HEK293 (cell line): ENCODE results near the gene CD40.

Experiments
- CTCF ChIA-PET: fragments of 350-600 bp; formaldehyde crosslinking; extraction: SDS; loops from one replicate; lab custom pipeline; 2021; ENCODE audit warnings: antibody characterized with exemption; lab: Yijun Ruan, JAX
- POLR2A ChIA-PET: fragments of 300-600 bp; formaldehyde crosslinking; extraction: SDS; loops from one replicate; lab custom pipeline; 2020; ENCODE audit warnings: antibody characterized with exemption, inconsistent platforms; lab: Yijun Ruan, JAX
- H3K27ac ChIP-seq: fragments of 200-500 bp; sonication (Bioruptor generic); 2 replicates; pipeline ENCODE4 v1.5.1; 2014; ENCODE audit warnings: low read depth, low read length, control low read depth, inconsistent platforms; ENCODE audit errors: extremely low read depth
- H3K36me3 ChIP-seq, 2 experiments: fragments of 200-500 bp in 1 of 2; sonication (Bioruptor generic) in 1 of 2; 1 replicate in 1 of 2; 2 replicates in 1 of 2; pipeline ENCODE4 v1.5.1; 2014 to 2017; ENCODE audit warnings: inconsistent platforms in 2 of 2, low read length in 2 of 2; ENCODE audit not compliant: control insufficient read depth in 2 of 2, insufficient read depth in 1 of 2
- H3K4me1 ChIP-seq: fragments of 200-500 bp; sonication (Bioruptor generic); 2 replicates; pipeline ENCODE4 v1.5.1; 2014; ENCODE audit warnings: mild to moderate bottlenecking, low read length, inconsistent platforms; ENCODE audit not compliant: control insufficient read depth, insufficient read depth
- H3K4me3 ChIP-seq: 2 replicates; pipeline ENCODE4 v1.5.1; 2011; ENCODE audit warnings: low read depth, mild to moderate bottlenecking, control low read depth, low read length, moderate library complexity
- H3K9me3 ChIP-seq: fragments of 200-500 bp; sonication (Bioruptor generic); 2 replicates; pipeline ENCODE4 v1.5.1; 2014; ENCODE audit warnings: low read depth, low read length, inconsistent platforms; ENCODE audit not compliant: control insufficient read depth, insufficient read depth
- EGR2 ChIP-seq: fragments of 450-650 bp; formaldehyde crosslinking; IDR thresholded peaks from 2 replicates; pipeline ENCODE4 v1.5.1; 2016; ENCODE audit warnings: low read depth, missing biosample characterization, missing genetic modification characterization
- GLIS1 ChIP-seq: fragments of 450-650 bp; formaldehyde crosslinking; IDR thresholded peaks from 2 replicates; pipeline ENCODE4 v1.5.1; 2016; ENCODE audit warnings: missing biosample characterization, missing genetic modification characterization
- KLF9 ChIP-seq: fragments of 450-650 bp; formaldehyde crosslinking; IDR thresholded peaks from 2 replicates; pipeline ENCODE4 v1.5.1; 2016; ENCODE audit warnings: missing biosample characterization, missing genetic modification characterization, low read depth
- PRDM1 ChIP-seq: fragments of 450-650 bp; formaldehyde crosslinking; IDR thresholded peaks from 2 replicates; pipeline ENCODE4; 2016; ENCODE audit warnings: missing biosample characterization, missing genetic modification characterization
- ZFHX2 ChIP-seq: fragments of 450-650 bp; formaldehyde crosslinking; conservative IDR thresholded peaks from 2 replicates; pipeline ENCODE4 v1.5.1; 2016; ENCODE audit warnings: missing biosample characterization, missing genetic modification characterization
- ZFP41 ChIP-seq: fragments of 450-650 bp; formaldehyde crosslinking; IDR thresholded peaks from 2 replicates; pipeline ENCODE4 v1.5.1; 2016; ENCODE audit warnings: missing biosample characterization, missing genetic modification characterization, borderline replicate concordance
- ZIC2 ChIP-seq: fragments of 450-650 bp; formaldehyde crosslinking; IDR thresholded peaks from 2 replicates; pipeline ENCODE4 v1.5.1; 2016; ENCODE audit warnings: missing biosample characterization, missing genetic modification characterization
- ZNF133 ChIP-seq: fragments of 450-650 bp; formaldehyde crosslinking; IDR thresholded peaks from 2 replicates; pipeline ENCODE4 v1.5.1; 2016; ENCODE audit warnings: missing biosample characterization, missing genetic modification characterization
- ZNF324 ChIP-seq: fragments of 450-650 bp; formaldehyde crosslinking; IDR thresholded peaks from 2 replicates; pipeline ENCODE4 v1.5.1; 2016; ENCODE audit warnings: missing biosample characterization, missing genetic modification characterization
- ZNF366 ChIP-seq: fragments of 450-650 bp; formaldehyde crosslinking; conservative IDR thresholded peaks from 2 replicates; pipeline ENCODE4 v1.5.1; 2016; ENCODE audit warnings: missing biosample characterization, missing genetic modification characterization
- ZNF473 ChIP-seq: fragments of 450-650 bp; formaldehyde crosslinking; IDR thresholded peaks from 2 replicates; pipeline ENCODE4 v1.5.1; 2017; ENCODE audit warnings: missing biosample characterization, missing genetic modification characterization
- ZSCAN30 ChIP-seq: fragments of 450-650 bp; IDR thresholded peaks from 2 replicates; pipeline ENCODE4 v1.5.1; 2018; ENCODE audit warnings: missing biosample characterization, mild to moderate bottlenecking, missing genetic modification characterization, moderate library complexity
- TF ChIP-seq, protein P1 (sequence below): fragments of 450-650 bp; formaldehyde crosslinking; IDR thresholded peaks from 2 replicates; pipeline ENCODE4 v1.5.1; 2017; ENCODE audit warnings: missing biosample characterization, mild to moderate bottlenecking, missing genetic modification characterization, moderate library complexity
- TF ChIP-seq, protein P2 (sequence below): fragments of 450-650 bp; formaldehyde crosslinking; conservative IDR thresholded peaks from 2 replicates; pipeline ENCODE4 v1.5.1; 2016; ENCODE audit warnings: low read depth, missing biosample characterization, missing genetic modification characterization
- TF ChIP-seq, protein P3 (sequence below): fragments of 450-650 bp; formaldehyde crosslinking; IDR thresholded peaks from 2 replicates; pipeline ENCODE4 v1.5.1; 2016; ENCODE audit warnings: missing biosample characterization, missing genetic modification characterization
- TF ChIP-seq, protein P4 (sequence below): fragments of 450-650 bp; formaldehyde crosslinking; IDR thresholded peaks from 2 replicates; pipeline ENCODE4 v1.5.1; 2017; ENCODE audit warnings: missing biosample characterization, missing genetic modification characterization
- TF ChIP-seq, protein P5 (sequence below): fragments of 450-650 bp; IDR thresholded peaks from 2 replicates; pipeline ENCODE4 v1.5.1; 2018; ENCODE audit warnings: missing biosample characterization, missing genetic modification characterization

CD40 gene

DNA sequence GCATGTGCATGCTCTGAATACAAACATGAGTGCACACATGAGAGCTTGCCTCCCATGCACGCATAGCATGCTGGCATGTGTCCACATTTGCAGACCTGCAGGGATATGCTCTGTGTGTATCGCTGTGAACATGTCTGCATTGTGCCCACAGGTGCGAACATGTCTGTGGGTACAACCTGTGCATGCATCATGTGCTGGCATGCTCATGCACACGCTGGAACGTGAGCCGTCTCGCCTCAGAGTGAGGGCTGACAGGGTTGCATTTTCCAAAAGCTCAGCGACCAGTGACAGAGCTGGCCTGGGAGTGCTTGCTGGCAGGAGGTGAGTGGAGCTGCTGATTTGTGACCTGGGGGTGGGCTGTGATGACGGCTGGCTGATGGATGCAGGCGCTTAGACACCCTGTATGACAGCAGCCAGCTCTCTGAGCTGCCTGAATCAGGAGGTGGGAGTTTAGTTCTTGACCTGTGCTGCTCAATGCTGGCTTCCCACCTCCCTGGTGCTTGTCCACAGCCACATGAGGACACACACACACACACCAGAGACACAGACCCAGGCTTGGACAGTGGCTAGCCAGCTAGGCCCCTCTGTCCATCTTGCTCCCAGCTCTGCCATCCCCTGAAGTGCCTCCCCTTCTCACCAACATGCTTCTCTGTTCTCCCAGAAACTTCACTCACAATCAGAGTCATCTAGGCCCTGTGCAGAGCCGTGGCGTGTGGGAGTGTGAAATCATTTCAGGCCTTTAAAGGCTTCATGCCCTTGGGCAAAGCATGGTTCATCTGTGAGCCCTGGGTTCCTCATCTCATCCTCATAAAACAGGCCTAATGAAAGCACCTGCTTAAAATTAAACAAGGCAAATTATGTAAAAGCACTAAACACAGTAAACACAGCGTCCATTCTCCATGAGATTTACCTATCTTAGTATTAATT lies 51.4 kb downstream of the CD40 start:
- H3K4me1 ChIP-seq = no peaks in the 10 kb centered on the region
- H3K27ac ChIP-seq = no peak overlapping the region
- H3K36me3 ChIP-seq = no peaks in the 10 kb centered on the region
- POLR2A ChIA-PET = no interaction called here
- no peaks in the 10 kb centered on the region for H3K9me3 ChIP-seq
- no peak overlapping the region for H3K4me3 ChIP-seq
- CTCF ChIA-PET = interaction anchor here (1.3 kb wide), 1 partner anchor 9 kb away, joined by 4 read pairs; no protein-coding TSS in a partner anchor
- TF ChIP-seq EGR2 = peak; percentile 77
- peak; percentile 31; the same call in 1 of the 2 replicates for TF ChIP-seq ZIC2 (tag by site-specific recombination)
- no peak for TF ChIP-seq ZNF324
- TF ChIP-seq ZFHX2 (tag by site-specific recombination) = peak; percentile 70

DNA sequence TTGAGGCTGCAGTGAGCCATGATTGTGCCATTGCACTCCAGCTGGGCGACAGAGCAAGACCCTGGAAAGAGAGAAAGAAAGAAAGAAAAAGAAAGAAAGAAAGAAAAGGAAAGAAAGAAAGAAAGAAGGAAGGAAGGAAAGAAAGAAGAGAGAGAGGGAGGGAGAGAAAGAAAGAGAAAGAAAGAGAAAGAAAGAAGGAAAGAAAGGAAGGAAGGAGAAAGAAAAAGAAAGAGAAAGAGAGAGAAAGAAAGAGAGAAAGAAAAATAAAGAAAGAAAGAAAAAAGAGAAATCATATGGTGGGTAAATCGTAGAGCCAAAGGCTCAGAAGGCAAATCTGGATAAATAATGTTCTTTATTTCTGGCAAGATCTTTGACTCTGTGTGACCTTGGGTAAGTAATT lies 53.4 kb downstream of the CD40 start:
- POLR2A ChIA-PET = no interaction called here
- Histone ChIP-seq H3K36me3 (no peaks in the 10 kb centered on the region), H3K4me1 (no peaks in the 10 kb centered on the region), H3K4me3 (no peak overlapping the region), H3K9me3 (no peaks in the 10 kb centered on the region)
- CTCF ChIA-PET = interaction anchor here (1.1 to 1.5 kb wide), 3 partner anchors 15 to 178 kb away, joined by 3 to 5 read pairs (median 5); no protein-coding TSS in a partner anchor
- TF ChIP-seq ZNF366 (tag by site-specific recombination) = peak; percentile 96
- TF ChIP-seq PRDM1 = peak; percentile 92
- no peak for TF ChIP-seq ZNF133 (tag by site-specific recombination)
- TF ChIP-seq, all 188 proteins: peak for 2
- H3K27ac ChIP-seq = no peak overlapping the region

DNA sequence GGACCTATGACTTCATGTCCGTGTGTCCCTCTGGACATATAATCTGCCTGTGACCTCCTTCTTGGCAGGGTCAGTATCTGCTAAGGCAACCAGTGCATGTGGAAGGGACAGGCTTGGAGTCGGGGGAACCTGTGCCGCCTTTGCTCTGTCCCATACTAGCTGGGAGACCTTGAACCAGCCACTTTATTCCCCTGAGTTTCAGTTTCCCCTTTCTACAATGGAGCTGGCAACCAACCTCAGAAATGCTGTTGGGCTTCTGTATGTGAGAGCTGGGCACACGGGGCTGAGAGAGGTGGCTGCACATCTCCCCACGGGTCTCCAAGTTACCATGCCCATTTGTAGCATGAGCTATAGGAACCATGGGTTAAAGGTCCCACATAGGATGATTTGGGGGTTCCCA lies 53.8 kb downstream of the CD40 start:
- CTCF ChIA-PET = interaction anchor here (1.0 to 1.5 kb wide), 2 partner anchors 176 to 177 kb away, joined by 4 to 5 read pairs; no protein-coding TSS in a partner anchor
- H3K36me3 ChIP-seq = no peaks in the 10 kb centered on the region
- H3K27ac ChIP-seq = no peak overlapping the region
- POLR2A ChIA-PET = no interaction called here
- no peaks in the 10 kb centered on the region for H3K9me3 ChIP-seq
- H3K4me3 ChIP-seq = no peak overlapping the region
- no peaks in the 10 kb centered on the region for H3K4me1 ChIP-seq
- TF ChIP-seq, protein P1, sequence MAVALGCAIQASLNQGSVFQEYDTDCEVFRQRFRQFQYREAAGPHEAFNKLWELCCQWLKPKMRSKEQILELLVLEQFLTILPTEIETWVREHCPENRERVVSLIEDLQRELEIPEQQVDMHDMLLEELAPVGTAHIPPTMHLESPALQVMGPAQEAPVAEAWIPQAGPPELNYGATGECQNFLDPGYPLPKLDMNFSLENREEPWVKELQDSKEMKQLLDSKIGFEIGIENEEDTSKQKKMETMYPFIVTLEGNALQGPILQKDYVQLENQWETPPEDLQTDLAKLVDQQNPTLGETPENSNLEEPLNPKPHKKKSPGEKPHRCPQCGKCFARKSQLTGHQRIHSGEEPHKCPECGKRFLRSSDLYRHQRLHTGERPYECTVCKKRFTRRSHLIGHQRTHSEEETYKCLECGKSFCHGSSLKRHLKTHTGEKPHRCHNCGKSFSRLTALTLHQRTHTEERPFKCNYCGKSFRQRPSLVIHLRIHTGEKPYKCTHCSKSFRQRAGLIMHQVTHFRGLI (tag by site-specific recombination) = peak; percentile 89
- TF ChIP-seq ZNF324 (no peak), ZFP41 (tag by site-specific recombination) (no peak), GLIS1 (tag by site-specific recombination) (no peak), ZSCAN30 (tag by site-specific recombination) (no peak), KLF9 (no peak), ZNF473 (tag by site-specific recombination) (no peak)
- TF ChIP-seq, protein P2, sequence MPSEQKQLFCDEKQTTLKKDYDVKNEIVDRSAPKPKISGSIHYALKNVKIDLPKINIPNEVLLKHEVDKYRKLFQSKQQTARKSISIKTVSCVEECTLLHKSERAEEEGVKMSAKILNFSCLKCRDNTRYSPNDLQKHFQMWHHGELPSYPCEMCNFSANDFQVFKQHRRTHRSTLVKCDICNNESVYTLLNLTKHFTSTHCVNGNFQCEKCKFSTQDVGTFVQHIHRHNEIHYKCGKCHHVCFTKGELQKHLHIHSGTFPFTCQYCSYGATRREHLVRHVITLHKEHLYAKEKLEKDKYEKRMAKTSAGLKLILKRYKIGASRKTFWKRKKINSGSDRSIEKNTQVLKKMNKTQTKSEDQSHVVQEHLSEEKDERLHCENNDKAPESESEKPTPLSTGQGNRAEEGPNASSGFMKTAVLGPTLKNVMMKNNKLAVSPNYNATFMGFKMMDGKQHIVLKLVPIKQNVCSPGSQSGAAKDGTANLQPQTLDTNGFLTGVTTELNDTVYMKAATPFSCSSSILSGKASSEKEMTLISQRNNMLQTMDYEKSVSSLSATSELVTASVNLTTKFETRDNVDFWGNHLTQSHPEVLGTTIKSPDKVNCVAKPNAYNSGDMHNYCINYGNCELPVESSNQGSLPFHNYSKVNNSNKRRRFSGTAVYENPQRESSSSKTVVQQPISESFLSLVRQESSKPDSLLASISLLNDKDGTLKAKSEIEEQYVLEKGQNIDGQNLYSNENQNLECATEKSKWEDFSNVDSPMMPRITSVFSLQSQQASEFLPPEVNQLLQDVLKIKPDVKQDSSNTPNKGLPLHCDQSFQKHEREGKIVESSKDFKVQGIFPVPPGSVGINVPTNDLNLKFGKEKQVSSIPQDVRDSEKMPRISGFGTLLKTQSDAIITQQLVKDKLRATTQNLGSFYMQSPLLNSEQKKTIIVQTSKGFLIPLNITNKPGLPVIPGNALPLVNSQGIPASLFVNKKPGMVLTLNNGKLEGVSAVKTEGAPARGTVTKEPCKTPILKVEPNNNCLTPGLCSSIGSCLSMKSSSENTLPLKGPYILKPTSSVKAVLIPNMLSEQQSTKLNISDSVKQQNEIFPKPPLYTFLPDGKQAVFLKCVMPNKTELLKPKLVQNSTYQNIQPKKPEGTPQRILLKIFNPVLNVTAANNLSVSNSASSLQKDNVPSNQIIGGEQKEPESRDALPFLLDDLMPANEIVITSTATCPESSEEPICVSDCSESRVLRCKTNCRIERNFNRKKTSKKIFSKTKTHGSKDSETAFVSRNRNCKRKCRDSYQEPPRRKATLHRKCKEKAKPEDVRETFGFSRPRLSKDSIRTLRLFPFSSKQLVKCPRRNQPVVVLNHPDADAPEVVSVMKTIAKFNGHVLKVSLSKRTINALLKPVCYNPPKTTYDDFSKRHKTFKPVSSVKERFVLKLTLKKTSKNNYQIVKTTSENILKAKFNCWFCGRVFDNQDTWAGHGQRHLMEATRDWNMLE (tag by site-specific recombination) = no peak
- TF ChIP-seq, protein P3, sequence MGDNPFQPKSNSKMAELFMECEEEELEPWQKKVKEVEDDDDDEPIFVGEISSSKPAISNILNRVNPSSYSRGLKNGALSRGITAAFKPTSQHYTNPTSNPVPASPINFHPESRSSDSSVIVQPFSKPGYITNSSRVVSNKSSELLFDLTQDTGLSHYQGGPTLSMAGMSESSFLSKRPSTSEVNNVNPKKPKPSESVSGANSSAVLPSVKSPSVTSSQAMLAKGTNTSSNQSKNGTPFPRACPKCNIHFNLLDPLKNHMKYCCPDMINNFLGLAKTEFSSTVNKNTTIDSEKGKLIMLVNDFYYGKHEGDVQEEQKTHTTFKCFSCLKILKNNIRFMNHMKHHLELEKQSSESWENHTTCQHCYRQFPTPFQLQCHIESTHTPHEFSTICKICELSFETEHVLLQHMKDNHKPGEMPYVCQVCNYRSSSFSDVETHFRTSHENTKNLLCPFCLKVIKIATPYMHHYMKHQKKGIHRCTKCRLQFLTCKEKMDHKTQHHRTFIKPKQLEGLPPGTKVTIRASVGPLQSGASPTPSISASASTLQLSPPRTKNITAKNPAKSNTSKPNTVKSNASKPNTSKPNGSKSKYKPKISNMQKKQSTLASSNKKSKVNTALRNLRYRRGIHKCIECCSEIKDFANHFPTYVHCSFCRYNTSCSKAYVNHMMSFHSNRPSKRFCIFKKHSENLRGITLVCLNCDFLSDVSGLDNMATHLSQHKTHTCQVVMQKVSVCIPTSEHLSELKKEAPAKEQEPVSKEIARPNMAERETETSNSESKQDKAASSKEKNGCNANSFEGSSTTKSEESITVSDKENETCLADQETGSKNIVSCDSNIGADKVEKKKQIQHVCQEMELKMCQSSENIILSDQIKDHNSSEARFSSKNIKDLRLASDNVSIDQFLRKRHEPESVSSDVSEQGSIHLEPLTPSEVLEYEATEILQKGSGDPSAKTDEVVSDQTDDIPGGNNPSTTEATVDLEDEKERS (tag by site-specific recombination) = no peak
- TF ChIP-seq, protein P4, sequence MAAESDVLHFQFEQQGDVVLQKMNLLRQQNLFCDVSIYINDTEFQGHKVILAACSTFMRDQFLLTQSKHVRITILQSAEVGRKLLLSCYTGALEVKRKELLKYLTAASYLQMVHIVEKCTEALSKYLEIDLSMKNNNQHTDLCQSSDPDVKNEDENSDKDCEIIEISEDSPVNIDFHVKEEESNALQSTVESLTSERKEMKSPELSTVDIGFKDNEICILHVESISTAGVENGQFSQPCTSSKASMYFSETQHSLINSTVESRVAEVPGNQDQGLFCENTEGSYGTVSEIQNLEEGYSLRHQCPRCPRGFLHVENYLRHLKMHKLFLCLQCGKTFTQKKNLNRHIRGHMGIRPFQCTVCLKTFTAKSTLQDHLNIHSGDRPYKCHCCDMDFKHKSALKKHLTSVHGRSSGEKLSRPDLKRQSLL (tag by site-specific recombination) = no peak
- TF ChIP-seq, protein P5, sequence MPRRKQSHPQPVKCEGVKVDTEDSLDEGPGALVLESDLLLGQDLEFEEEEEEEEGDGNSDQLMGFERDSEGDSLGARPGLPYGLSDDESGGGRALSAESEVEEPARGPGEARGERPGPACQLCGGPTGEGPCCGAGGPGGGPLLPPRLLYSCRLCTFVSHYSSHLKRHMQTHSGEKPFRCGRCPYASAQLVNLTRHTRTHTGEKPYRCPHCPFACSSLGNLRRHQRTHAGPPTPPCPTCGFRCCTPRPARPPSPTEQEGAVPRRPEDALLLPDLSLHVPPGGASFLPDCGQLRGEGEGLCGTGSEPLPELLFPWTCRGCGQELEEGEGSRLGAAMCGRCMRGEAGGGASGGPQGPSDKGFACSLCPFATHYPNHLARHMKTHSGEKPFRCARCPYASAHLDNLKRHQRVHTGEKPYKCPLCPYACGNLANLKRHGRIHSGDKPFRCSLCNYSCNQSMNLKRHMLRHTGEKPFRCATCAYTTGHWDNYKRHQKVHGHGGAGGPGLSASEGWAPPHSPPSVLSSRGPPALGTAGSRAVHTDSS (tag by site-specific recombination) = no peak
